ENCODE measurements around the gene LRRC8C.

The LRRC8C gene

DNA sequence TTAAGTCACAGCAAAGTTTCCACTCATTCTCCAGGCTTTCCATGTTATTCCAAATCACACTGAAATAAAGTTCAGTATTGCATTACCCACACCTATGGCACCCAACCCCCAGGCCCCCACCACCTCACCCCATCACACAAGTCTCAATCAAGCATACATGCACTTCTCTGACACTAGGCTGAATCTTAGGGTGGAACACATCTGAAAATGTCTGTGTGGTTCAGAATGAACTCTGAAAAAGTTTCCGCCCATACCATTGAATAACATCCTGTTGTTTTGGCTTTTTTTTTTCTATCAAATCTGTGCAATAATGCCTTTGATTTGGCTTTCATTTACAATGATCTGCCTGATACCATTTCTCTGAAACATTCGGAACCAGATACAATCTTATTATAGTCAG lies 25.8 kb upstream of the LRRC8C start:
- DNase-seq (ENCODE audit: low read depth, low spot score) = no peak
- no peak overlapping the region for H3K4me3 ChIP-seq (ENCODE audit: low read depth, low read length)
- no peak for TF ChIP-seq CTCF (IDR thresholded peaks at IDR 0.05; ENCODE audit: low read depth, low read length)
- in situ Hi-C loops (cut with HindIII; ENCODE audit: low sequenced_read_pairs) = no loop called here

- DNase-seq (ENCODE audit: low read depth, low spot score) = no peak
- in situ Hi-C loops (cut with HindIII; ENCODE audit: low sequenced_read_pairs) = no loop called here
- H3K4me3 ChIP-seq (ENCODE audit: low read depth, low read length) = no peak overlapping the region
- TF ChIP-seq CTCF (IDR thresholded peaks at IDR 0.05; ENCODE audit: low read depth, low read length) = no peak
These were observed 25.2 kb upstream of the LRRC8C start for GRCh38 chr1:89607586-89608318.

GRCh38 chr1:89608319-89608983 lies 24.5 kb upstream of the LRRC8C start:
- no peak for TF ChIP-seq CTCF (IDR thresholded peaks at IDR 0.05; ENCODE audit: low read depth, low read length)
- no peak for DNase-seq (ENCODE audit: low read depth, low spot score)
- no peak overlapping the region for H3K4me3 ChIP-seq (ENCODE audit: low read depth, low read length)
- in situ Hi-C loops (cut with HindIII; ENCODE audit: low sequenced_read_pairs) = no loop called here

GRCh38 chr1:89608984-89609725 lies 23.8 kb upstream of the LRRC8C start:
- no peak overlapping the region for H3K4me3 ChIP-seq (ENCODE audit: low read depth, low read length)
- in situ Hi-C loops (cut with HindIII; ENCODE audit: low sequenced_read_pairs) = no loop called here
- TF ChIP-seq CTCF (IDR thresholded peaks at IDR 0.05; ENCODE audit: low read depth, low read length) = no peak
- DNase-seq (ENCODE audit: low read depth, low spot score) = no peak

DNA sequence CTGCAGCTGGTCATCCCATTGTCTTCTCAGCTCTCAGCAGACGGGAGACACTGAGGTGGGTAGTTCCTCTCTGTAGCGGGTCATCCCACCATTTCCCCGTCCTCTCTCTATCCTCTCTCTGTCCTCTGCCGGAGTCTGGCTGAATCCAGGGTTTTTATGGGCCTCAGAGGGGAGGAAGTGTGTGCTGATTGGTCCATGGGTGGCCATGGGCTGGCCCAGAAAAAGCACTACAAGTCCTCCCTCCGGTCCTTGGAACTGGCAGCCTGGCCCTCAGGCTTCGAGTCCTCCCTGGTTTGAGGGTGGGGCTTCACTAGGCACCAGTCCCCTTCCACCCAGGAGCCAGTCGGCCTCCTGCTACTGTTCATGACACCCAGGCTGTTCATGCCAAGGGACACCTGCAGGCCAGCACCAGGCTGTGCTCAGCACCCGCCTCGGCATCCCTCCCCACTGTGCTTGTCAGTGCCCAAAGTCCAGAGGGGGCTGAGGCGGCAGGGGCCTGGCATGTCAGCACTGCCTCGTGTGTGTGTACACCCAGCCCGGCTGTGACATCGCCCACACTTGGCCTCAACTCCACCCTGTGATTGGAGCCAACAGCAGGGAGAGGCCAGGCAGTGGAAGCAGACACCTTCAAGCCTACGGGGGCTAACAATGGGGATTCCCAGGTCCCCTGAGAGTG lies 23.0 kb upstream of the LRRC8C start:
- H3K4me3 ChIP-seq (ENCODE audit: low read depth, low read length) = no peak overlapping the region
- TF ChIP-seq CTCF (IDR thresholded peaks at IDR 0.05; ENCODE audit: low read depth, low read length) = no peak
- in situ Hi-C loops (cut with HindIII; ENCODE audit: low sequenced_read_pairs) = no loop called here
- DNase-seq (ENCODE audit: low read depth, low spot score) = no peak

DNA sequence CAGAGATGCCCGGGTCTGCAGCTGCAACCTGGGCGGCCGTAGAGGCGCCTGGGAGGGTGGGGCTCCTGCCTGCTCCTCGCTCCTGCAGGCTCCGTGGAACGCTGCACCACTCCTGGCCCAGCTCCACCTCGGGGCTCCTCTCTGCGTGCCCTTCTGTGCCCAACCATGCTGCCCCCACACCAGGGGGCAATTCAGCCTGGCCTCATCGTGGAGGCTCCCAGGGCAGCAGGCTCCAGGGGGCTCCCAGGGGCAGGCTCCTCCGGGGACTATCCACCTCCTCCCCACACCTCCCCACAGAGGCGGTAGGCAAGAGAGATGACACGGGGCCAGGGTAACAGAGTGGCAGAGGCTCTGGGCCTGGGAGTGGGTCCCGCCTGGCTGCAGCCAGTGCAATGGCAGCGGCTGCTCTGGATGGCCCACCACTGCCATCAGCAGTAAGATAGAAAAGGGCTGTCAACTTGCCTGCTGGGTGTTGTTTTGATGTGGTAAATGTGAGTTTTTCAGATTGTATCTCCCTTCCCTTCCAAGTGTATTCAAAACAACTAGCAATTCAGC lies 22.4 kb upstream of the LRRC8C start:
- no peak for TF ChIP-seq CTCF (IDR thresholded peaks at IDR 0.05; ENCODE audit: low read depth, low read length)
- no peak for DNase-seq (ENCODE audit: low read depth, low spot score)
- H3K4me3 ChIP-seq (ENCODE audit: low read depth, low read length) = no peak overlapping the region
- in situ Hi-C loops (cut with HindIII; ENCODE audit: low sequenced_read_pairs) = no loop called here
